Bone marrow (tissue), 2 donors: Measurements from ENCODE around the gene TRIM37.

Experiments used
- DNase-seq, 2 donors: peaks; one replicate each; lab custom pipeline; 2025; lab: John Stamatoyannopoulos, UW

Gene TRIM37

DNA sequence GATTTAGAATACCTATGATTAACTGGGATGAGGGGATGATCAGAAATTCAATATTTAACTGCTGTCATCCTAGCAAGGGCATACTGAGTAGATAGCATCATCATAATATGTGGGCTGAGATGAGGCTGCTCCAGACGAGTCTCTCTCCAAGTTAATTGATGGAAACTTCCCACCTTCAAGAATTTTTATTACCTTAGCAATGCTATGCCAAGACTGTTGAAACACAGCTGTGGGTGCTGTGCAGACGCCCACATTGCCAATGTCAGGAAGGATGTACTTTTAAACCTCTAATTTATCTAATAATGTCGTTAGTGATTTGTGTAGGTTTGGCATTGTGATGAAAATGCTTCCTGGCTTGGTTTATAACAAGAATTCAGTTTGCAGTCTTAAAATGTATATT lies 170.4 kb downstream of the TRIM37 start:
- no peak for DNase-seq

DNA sequence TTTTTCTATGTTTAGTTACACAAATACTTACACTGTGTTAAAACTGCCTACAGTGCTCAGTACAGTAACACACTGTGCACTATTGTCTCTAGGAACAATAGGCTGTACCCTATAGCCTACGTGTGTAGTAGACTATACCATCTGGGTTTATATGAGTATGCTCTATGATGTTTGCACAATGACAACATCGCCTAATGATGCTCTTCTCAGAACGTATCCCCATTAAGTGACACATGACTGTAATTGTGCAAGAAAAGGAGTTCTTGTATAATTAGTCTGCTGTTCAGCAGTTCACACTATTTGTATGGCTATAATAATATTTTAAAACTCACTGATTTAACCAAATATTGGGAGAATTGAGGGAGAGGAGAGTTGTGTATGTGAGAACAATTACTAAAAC lies 173.7 kb downstream of the TRIM37 start:
- DNase-seq = no peak
